OCI-LY1 (cell line): ENCODE data around the gene ADNP.

ENCODE experiments used
- H2AFZ ChIP-seq: fragments of 200-600 bp; sonication (generic), shearing (Covaris generic); 2 replicates; pipeline ENCODE4 v1.6.0; 2014; ENCODE audit warnings: antibody characterized with exemption, mild to moderate bottlenecking, low read length
- H3F3A ChIP-seq: fragments of 200-600 bp; sonication (generic), shearing (Covaris generic); 2 replicates; pipeline ENCODE4 v1.6.0; 2014; ENCODE audit warnings: mild to moderate bottlenecking, antibody characterized with exemption, low read length, moderate library complexity; ENCODE audit not compliant: insufficient read depth
- H3K27ac ChIP-seq: fragments of 200-600 bp; sonication (generic); 2 replicates; pipeline ENCODE4 v1.5.1; 2014; ENCODE audit warnings: low read length, mixed run types, mild to moderate bottlenecking, low read depth; ENCODE audit not compliant: poor library complexity, severe bottlenecking
- H3K27me3 ChIP-seq: fragments of 200-600 bp; sonication (generic); 2 replicates; pipeline ENCODE4 v1.6.0; 2014; ENCODE audit warnings: antibody characterized with exemption, mild to moderate bottlenecking, low read length, moderate library complexity; ENCODE audit not compliant: insufficient read depth
- H3K36me3 ChIP-seq: fragments of 200-600 bp; sonication (generic); 2 replicates; pipeline ENCODE4 v1.6.1; 2014; ENCODE audit warnings: mild to moderate bottlenecking, antibody characterized with exemption, low read length, moderate library complexity, mixed read lengths; ENCODE audit not compliant: insufficient read depth
- H3K4me1 ChIP-seq: fragments of 200-600 bp; sonication (generic); 2 replicates; pipeline ENCODE4 v1.5.1; 2014; ENCODE audit warnings: mild to moderate bottlenecking, low read length, moderate library complexity; ENCODE audit not compliant: insufficient read depth, severe bottlenecking
- H3K4me2 ChIP-seq: fragments of 200-600 bp; sonication (generic), shearing (Covaris generic); 2 replicates; pipeline ENCODE4 v1.6.1; 2014; ENCODE audit warnings: low read length
- H3K4me3 ChIP-seq: fragments of 200-600 bp; sonication (generic); 2 replicates; pipeline ENCODE4 v1.5.1; 2014; ENCODE audit warnings: low read length, low read depth, mild to moderate bottlenecking, mixed read lengths; ENCODE audit not compliant: poor library complexity, severe bottlenecking
- H3K79me2 ChIP-seq: fragments of 200-600 bp; shearing (Covaris generic); 2 replicates; pipeline ENCODE4 v1.6.1; 2016; ENCODE audit warnings: mixed run types, low read length, mixed read lengths; ENCODE audit not compliant: insufficient read depth
- H3K9ac ChIP-seq: fragments of 200-600 bp; sonication (generic), shearing (Covaris generic); 2 replicates; pipeline ENCODE4 v1.6.1; 2014; ENCODE audit warnings: mild to moderate bottlenecking, low read length, mixed read lengths
- H3K9me2 ChIP-seq: fragments of 200-600 bp; sonication (generic), shearing (Covaris generic); 2 replicates; pipeline ENCODE4 v1.6.1; 2014; ENCODE audit warnings: low read depth, mild to moderate bottlenecking, low read length, mixed read lengths
- H3K9me3 ChIP-seq: fragments of 200-600 bp; shearing (Covaris generic); 2 replicates; pipeline ENCODE4 v1.6.1; 2014; ENCODE audit warnings: low read length, mixed read lengths
- H4K20me1 ChIP-seq: fragments of 200-600 bp; sonication (generic), shearing (Covaris generic); 2 replicates; pipeline ENCODE4 v1.6.0; 2016; ENCODE audit warnings: mild to moderate bottlenecking, low read length; ENCODE audit not compliant: insufficient read depth
- EZH2 ChIP-seq: fragments of 200-600 bp; sonication (generic), shearing (Covaris generic); IDR thresholded peaks from 2 replicates; pipeline ENCODE4 v1.8.0; 2017; ENCODE audit warnings: borderline replicate concordance, mixed run types, mild to moderate bottlenecking, antibody characterized with exemption, low read length, moderate library complexity, mixed read lengths
- TF ChIP-seq, protein P1 (sequence below): fragments of 200-600 bp; sonication (generic), shearing (Covaris generic); IDR thresholded peaks from 2 replicates; pipeline ENCODE4 v1.5.1; 2017; ENCODE audit warnings: mild to moderate bottlenecking, antibody characterized with exemption, low read length, moderate library complexity, mixed read lengths

The ADNP gene

DNA sequence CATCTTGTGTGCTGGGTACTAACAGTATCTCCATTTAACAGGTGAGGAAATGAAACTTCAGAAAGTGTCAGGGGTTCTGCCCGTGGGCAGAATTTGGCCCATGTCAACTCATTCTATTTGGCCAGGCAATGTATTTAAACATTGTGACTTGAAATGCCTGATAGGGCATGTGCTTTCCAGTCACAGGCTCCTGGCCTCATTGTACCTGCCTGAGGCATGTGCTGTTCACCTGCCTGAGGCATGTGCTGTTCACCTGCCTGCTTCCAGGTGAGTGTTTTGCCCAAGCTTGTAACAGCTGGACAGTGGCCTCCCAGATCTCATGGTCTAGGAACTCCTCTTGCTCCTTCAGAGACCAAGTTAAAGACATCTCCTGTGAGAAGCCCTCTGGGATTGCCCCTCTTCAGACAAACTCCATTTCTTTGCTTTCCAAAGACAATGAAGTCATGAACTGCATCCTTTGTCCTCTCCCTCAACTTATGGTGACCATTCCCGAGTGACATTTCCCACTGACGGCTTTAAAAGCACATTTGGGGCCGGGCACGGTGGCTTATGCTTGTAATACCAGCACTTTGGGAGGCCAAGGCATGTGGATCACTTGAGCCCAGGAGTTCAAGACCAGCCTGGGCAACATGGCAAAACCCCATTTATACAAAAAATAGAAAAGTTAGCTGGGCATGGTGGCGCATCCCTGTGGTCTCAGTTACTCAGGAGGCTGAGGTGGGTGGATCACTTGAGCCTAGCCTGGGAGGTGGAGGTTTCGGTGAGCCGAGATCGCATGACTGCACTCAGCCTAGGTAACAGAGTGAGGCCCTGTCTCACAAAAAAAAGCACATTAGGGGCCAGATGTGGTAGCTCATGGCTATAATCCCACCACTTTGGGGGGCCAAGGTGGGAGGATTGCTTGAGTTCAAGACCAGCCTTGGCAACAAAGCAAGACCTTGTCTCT, 87.6 kb downstream of the ADNP start:
- Histone ChIP-seq H3K4me1 (peaks cover 19% of the 10 kb centered on the region), H3K79me2 (no peaks in the 10 kb centered on the region), H4K20me1 (no peaks in the 10 kb centered on the region), H3K27ac (peak overlapping the region; percentile 16), H3K9ac (no peak overlapping the region), H3K9me3 (no peaks in the 10 kb centered on the region), H3K9me2 (no peaks in the 10 kb centered on the region), H3K27me3 (no peaks in the 10 kb centered on the region), H2AFZ (no peak overlapping the region), H3K4me2 (no peak overlapping the region), H3K4me3 (no peak overlapping the region), H3F3A (no peaks in the 10 kb centered on the region), H3K36me3 (peaks cover 46% of the 10 kb centered on the region; the same call in 1 of the 2 replicates)
- TF ChIP-seq EZH2: no peak
- TF ChIP-seq, protein P1, sequence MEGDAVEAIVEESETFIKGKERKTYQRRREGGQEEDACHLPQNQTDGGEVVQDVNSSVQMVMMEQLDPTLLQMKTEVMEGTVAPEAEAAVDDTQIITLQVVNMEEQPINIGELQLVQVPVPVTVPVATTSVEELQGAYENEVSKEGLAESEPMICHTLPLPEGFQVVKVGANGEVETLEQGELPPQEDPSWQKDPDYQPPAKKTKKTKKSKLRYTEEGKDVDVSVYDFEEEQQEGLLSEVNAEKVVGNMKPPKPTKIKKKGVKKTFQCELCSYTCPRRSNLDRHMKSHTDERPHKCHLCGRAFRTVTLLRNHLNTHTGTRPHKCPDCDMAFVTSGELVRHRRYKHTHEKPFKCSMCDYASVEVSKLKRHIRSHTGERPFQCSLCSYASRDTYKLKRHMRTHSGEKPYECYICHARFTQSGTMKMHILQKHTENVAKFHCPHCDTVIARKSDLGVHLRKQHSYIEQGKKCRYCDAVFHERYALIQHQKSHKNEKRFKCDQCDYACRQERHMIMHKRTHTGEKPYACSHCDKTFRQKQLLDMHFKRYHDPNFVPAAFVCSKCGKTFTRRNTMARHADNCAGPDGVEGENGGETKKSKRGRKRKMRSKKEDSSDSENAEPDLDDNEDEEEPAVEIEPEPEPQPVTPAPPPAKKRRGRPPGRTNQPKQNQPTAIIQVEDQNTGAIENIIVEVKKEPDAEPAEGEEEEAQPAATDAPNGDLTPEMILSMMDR: no peak

DNA sequence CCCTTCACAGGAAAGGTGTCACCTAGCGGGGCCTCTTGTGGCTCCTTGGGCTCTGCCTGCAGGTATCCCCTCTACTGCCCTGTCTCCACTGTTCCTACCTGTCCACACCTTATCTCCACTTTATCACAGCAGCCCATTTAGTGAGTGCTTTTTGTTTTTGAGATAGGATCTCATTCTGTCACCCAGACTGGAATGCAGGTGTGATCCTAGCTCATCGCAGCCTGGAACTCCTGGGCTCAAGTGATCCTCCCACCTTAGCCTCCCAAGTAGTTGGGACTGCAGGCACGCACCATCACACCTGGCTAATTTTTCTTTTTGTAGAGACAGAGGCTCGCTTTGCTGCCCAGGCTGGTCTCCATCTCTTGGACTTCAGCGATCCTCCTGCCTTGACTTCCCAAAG, 88.4 kb downstream of the ADNP start:
- no peaks in the 10 kb centered on the region for H3K9me2 ChIP-seq
- H3K79me2 ChIP-seq: no peaks in the 10 kb centered on the region
- peak overlapping the region; percentile 16 for H3K27ac ChIP-seq
- no peaks in the 10 kb centered on the region for H3K9me3 ChIP-seq
- no peaks in the 10 kb centered on the region for H4K20me1 ChIP-seq
- TF ChIP-seq, protein P1: no peak
- no peak for TF ChIP-seq EZH2
- no peak overlapping the region for H3K4me2 ChIP-seq
- no peak overlapping the region for H3K4me3 ChIP-seq
- H3K9ac ChIP-seq: no peak overlapping the region
- no peaks in the 10 kb centered on the region for H3F3A ChIP-seq
- no peaks in the 10 kb centered on the region for H3K27me3 ChIP-seq
- peaks cover 16% of the 10 kb centered on the region for H3K4me1 ChIP-seq
- H3K36me3 ChIP-seq: peaks cover 51% of the 10 kb centered on the region; the same call in 1 of the 2 replicates
- H2AFZ ChIP-seq: no peak overlapping the region
